GM12891 (cell line): Measurements from ENCODE around the gene CST6.

Experiments used
- DNase-seq: peaks from one replicate; pipeline ENCODE4 v3.0.0; 2011; ENCODE audit warnings: low spot score; ENCODE audit not compliant: insufficient read length
- FAIRE-seq: peaks from 2 replicates; lab custom pipeline; 2011; peaks lifted over from hg19 to GRCh38; lab: Jason Lieb, UNC
- PAX5 ChIP-seq: IDR thresholded peaks from 2 replicates; pipeline ENCODE4 v1.6.1; 2011; ENCODE audit warnings: low read length, moderate library complexity, mild to moderate bottlenecking; ENCODE audit not compliant: insufficient read depth, severe bottlenecking
- POLR2A ChIP-seq: IDR thresholded peaks from 2 replicates; pipeline ENCODE4 v1.6.1; 2011; ENCODE audit warnings: low read depth, low read length, control low read depth
- POLR2AphosphoS5 ChIP-seq: IDR thresholded peaks from 2 replicates; pipeline ENCODE4 v1.6.1; 2011; ENCODE audit warnings: low read depth, low read length, control low read depth
- POU2F2 ChIP-seq: IDR thresholded peaks from 2 replicates; pipeline ENCODE4 v1.6.1; 2011; ENCODE audit warnings: low read depth, mild to moderate bottlenecking, control low read depth, low read length, moderate library complexity
- SPI1 ChIP-seq: IDR thresholded peaks from 2 replicates; pipeline ENCODE4 v1.6.1; 2011; ENCODE audit warnings: low read depth, low read length, control low read depth
- TAF1 ChIP-seq: IDR thresholded peaks from 2 replicates; pipeline ENCODE4 v1.6.1; 2011; ENCODE audit warnings: low read depth, low read length, control low read depth

The CST6 gene

GRCh38 chr11:66032957-66033735, 21.3 kb downstream of the CST6 start:
- TF ChIP-seq TAF1: no peak
- peak; percentile 62 for TF ChIP-seq SPI1
- TF ChIP-seq POU2F2: no peak
- TF ChIP-seq PAX5: no peak
- no peak for TF ChIP-seq POLR2AphosphoS5
- DNase-seq (no peak), FAIRE-seq (no peak)

- no peak for DNase-seq
- TF ChIP-seq POLR2A: no peak
- TF ChIP-seq SPI1: no peak
- no peak for TF ChIP-seq PAX5
- TF ChIP-seq POU2F2: no peak
- TF ChIP-seq POLR2AphosphoS5: no peak
- TF ChIP-seq TAF1: no peak
- FAIRE-seq: no peak
Measured at GRCh38 chr11:66035653-66036333, 24.0 kb downstream of the CST6 start.

- no peak for TF ChIP-seq TAF1
- no peak for TF ChIP-seq POU2F2
- TF ChIP-seq PAX5: no peak
- TF ChIP-seq POLR2AphosphoS5: no peak
- no peak for TF ChIP-seq POLR2A
- no peak for TF ChIP-seq SPI1
- no peak for DNase-seq
- FAIRE-seq: no peak
Measured at GRCh38 chr11:66036334-66036710, 24.5 kb downstream of the CST6 start.

- FAIRE-seq (no peak), DNase-seq (no peak)
- TF ChIP-seq PAX5 (no peak), POU2F2 (no peak), POLR2AphosphoS5 (no peak), SPI1 (no peak), TAF1 (no peak), POLR2A (no peak)
Measured at GRCh38 chr11:66037327-66037726, 25.5 kb downstream of the CST6 start.

- no peak for FAIRE-seq
Measured at GRCh38 chr11:66039765-66040164, 28.0 kb downstream of the CST6 start.

GRCh38 chr11:66042227-66042995, 30.6 kb downstream of the CST6 start:
- FAIRE-seq (no peak), DNase-seq (no peak)
- TF ChIP-seq POLR2AphosphoS5: no peak
- TF ChIP-seq TAF1: no peak
- TF ChIP-seq PAX5: no peak
- TF ChIP-seq SPI1: no peak
- TF ChIP-seq POU2F2: no peak
- no peak for TF ChIP-seq POLR2A

More at GRCh38 chr11:66039765-66040164, 28.0 kb downstream of the CST6 start:
- DNase-seq: no peak
- TF ChIP-seq POU2F2 (no peak), POLR2A (no peak), PAX5 (no peak), SPI1 (no peak), POLR2AphosphoS5 (no peak), TAF1 (no peak)

- TF ChIP-seq POLR2AphosphoS5: no peak
- TF ChIP-seq POU2F2: no peak
- TF ChIP-seq TAF1: no peak
- TF ChIP-seq POLR2A: no peak
- TF ChIP-seq PAX5: no peak
- TF ChIP-seq SPI1: no peak
- DNase-seq (no peak), FAIRE-seq (no peak)
Measured at GRCh38 chr11:66042996-66043906, 31.4 kb downstream of the CST6 start.

GRCh38 chr11:66044757-66045156, 32.9 kb downstream of the CST6 start:
- no peak for DNase-seq
- peak; percentile 40 for FAIRE-seq
- TF ChIP-seq POU2F2: no peak
- TF ChIP-seq PAX5: no peak
